DOHH2 (cell line): ENCODE measurements around the gene NEK7.

Source experiments
- EZH2phosphoT487 ChIP-seq: fragments of 200-600 bp; sonication (generic); IDR thresholded peaks from 2 replicates; pipeline ENCODE4 v1.6.1; 2017; ENCODE audit warnings: borderline replicate concordance, mild to moderate bottlenecking, antibody characterized with exemption, low read length, moderate library complexity, mixed read lengths
- TF ChIP-seq, protein P1 (sequence below): fragments of 200-600 bp; sonication (generic); IDR thresholded peaks from one replicate; pipeline ENCODE4 v1.5.1; 2014; ENCODE audit warnings: antibody characterized with exemption, mild to moderate bottlenecking, low read depth, low read length; ENCODE audit not compliant: poor library complexity, severe bottlenecking

DNA sequence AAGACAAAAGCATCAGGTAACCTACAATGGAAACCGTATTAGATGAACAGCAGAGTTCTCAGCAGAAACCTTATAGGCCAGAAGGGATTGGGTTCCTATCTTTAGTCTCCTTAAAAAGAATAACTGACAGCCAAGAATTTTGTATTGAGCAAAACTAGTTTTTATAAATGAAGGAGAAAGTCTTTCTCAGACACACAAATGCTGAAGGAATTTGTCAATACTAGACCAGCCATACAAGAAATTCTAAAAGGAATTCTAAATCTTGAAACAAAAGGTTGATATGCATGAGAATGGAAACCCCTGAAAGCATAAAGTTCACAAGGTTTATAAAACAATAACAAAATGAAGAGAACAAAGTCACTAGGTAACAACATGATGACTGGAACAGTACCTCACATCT, 58.1 kb downstream of the NEK7 start:
- TF ChIP-seq, protein P1, sequence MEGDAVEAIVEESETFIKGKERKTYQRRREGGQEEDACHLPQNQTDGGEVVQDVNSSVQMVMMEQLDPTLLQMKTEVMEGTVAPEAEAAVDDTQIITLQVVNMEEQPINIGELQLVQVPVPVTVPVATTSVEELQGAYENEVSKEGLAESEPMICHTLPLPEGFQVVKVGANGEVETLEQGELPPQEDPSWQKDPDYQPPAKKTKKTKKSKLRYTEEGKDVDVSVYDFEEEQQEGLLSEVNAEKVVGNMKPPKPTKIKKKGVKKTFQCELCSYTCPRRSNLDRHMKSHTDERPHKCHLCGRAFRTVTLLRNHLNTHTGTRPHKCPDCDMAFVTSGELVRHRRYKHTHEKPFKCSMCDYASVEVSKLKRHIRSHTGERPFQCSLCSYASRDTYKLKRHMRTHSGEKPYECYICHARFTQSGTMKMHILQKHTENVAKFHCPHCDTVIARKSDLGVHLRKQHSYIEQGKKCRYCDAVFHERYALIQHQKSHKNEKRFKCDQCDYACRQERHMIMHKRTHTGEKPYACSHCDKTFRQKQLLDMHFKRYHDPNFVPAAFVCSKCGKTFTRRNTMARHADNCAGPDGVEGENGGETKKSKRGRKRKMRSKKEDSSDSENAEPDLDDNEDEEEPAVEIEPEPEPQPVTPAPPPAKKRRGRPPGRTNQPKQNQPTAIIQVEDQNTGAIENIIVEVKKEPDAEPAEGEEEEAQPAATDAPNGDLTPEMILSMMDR: no peak
- TF ChIP-seq EZH2phosphoT487: no peak
